Large intestine (tissue), 3 donors: ENCODE measurements around the gene ATP5PO. TPM values are rescaled to one million over a fixed set of nuclear protein-coding genes. Genes with fewer than 3 reads are reported as not detected.
"Not testable (repeated sequence)": the region's sequence is repeated elsewhere in the genome, so short reads cannot be mapped to it uniquely, and the experiment has no call there.

Experiments used
- DNase-seq, 2 donors: peaks; one replicate each; pipeline versions ENCODE4 v3.0.0 to v3.0.0-alpha.2; 2013
- H3K27ac ChIP-seq: one replicate; pipeline ENCODE4 v1.5.1; 2013; ENCODE audit warnings: low read length
- H3K27me3 ChIP-seq: 2 replicates; pipeline ENCODE4 v1.6.1; 2013; ENCODE audit warnings: low read length; ENCODE audit not compliant: control insufficient read depth, insufficient read depth
- H3K36me3 ChIP-seq: 2 replicates; pipeline ENCODE4 v1.6.1; 2013; ENCODE audit warnings: low read length; ENCODE audit not compliant: control insufficient read depth, insufficient read depth
- H3K4me1 ChIP-seq: one replicate; pipeline ENCODE4 v1.6.1; 2013; ENCODE audit warnings: low read length; ENCODE audit not compliant: control insufficient read depth, insufficient read depth
- H3K4me3 ChIP-seq: one replicate; pipeline ENCODE4 v1.5.1; 2013; ENCODE audit warnings: low read length
- H3K9me3 ChIP-seq: one replicate; pipeline ENCODE4 v1.6.1; 2013; ENCODE audit warnings: mild to moderate bottlenecking, low read depth, low read length, moderate library complexity; ENCODE audit not compliant: control insufficient read depth
- WGBS: methylation state at CpG from one replicate; pipeline ENCODE4 v1.1.5; 2013; ENCODE audit warnings: low lambda C conversion rate; ENCODE audit not compliant: insufficient coverage; 5-methylcytosine and 5-hydroxymethylcytosine counted together
- polyA plus RNA-seq: library from polyadenylated mRNA; unstranded; fragments of 120-200 nt; gene quantifications from one replicate; pipeline ENCODE4 v1.2.1, GENCODE V29; 2013

Gene ATP5PO
- polyA plus RNA-seq, 1 donor: 276 TPM

GRCh38 chr21:33863191-33863590, 52.4 kb downstream of the ATP5PO start:
- not testable (repeated sequence) for H3K36me3 ChIP-seq, H3K9me3 ChIP-seq
- no CpG with 5 or more reads among the region's 8 CpGs for WGBS

GRCh38 chr21:33861125-33861524, 54.5 kb downstream of the ATP5PO start:
- WGBS: no CpG with 5 or more reads among the region's 3 CpGs

More at GRCh38 chr21:33863191-33863590, 52.4 kb downstream of the ATP5PO start:
- DNase-seq, H3K4me1 ChIP-seq, H3K27me3 ChIP-seq, H3K27ac ChIP-seq, H3K4me3 ChIP-seq: not testable (repeated sequence)

DNA sequence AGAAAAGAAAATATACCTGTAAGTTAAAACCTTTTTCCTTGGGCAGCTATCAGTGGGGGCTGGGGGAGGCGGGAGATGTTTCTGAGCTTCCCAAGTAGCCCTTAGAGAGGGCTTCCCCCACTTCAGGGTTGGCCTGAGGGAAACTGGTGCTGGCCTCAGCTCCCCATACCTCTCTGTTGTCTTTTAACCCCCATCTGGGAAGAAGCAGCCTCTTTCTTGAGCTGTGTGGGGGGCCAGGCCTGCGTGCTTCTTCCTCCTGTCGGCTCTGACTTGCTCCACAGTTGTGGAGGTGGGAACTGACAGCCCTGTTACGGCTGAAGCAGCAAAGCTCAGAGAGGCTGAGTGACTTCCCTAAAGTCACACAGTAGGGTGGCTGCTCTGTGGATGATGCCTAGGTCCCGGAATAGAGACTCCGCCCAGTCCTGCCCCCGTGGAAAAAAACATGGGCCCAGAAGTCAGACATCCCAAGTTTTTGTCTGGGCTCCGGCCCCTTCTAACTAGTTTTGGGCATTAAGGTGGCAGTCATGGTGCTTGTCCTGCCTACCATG, 55.2 kb downstream of the ATP5PO start:
- DNase-seq: no peak
- H3K4me1 ChIP-seq: no peaks in the 10 kb centered on the region
- no peak overlapping the region for H3K4me3 ChIP-seq
- H3K9me3 ChIP-seq: no peaks in the 10 kb centered on the region
- H3K27me3 ChIP-seq: no peaks in the 10 kb centered on the region
- WGBS: no CpG with 5 or more reads among the region's 8 CpGs
- no peak overlapping the region for H3K27ac ChIP-seq
- H3K36me3 ChIP-seq: no peaks in the 10 kb centered on the region

More at GRCh38 chr21:33861125-33861524, 54.5 kb downstream of the ATP5PO start:
- DNase-seq: no peak
- H3K4me3 ChIP-seq: no peak overlapping the region
- H3K9me3 ChIP-seq: no peaks in the 10 kb centered on the region
- no peak overlapping the region for H3K27ac ChIP-seq
- H3K27me3 ChIP-seq: no peaks in the 10 kb centered on the region
- no peaks in the 10 kb centered on the region for H3K36me3 ChIP-seq
- no peaks in the 10 kb centered on the region for H3K4me1 ChIP-seq

- H3K27ac ChIP-seq: no peak overlapping the region
- H3K9me3 ChIP-seq: no peaks in the 10 kb centered on the region
- no peak for DNase-seq
- no peak overlapping the region for H3K4me3 ChIP-seq
- H3K36me3 ChIP-seq: no peaks in the 10 kb centered on the region
- H3K27me3 ChIP-seq: no peaks in the 10 kb centered on the region
- WGBS: no CpG with 5 or more reads among the region's 18 CpGs
- no peaks in the 10 kb centered on the region for H3K4me1 ChIP-seq
Measured at GRCh38 chr21:33859373-33860102, 56.1 kb downstream of the ATP5PO start.

- Histone ChIP-seq H3K9me3 (no peaks in the 10 kb centered on the region), H3K4me3 (no peak overlapping the region), H3K27me3 (no peaks in the 10 kb centered on the region), H3K4me1 (no peaks in the 10 kb centered on the region), H3K36me3 (no peaks in the 10 kb centered on the region), H3K27ac (no peak overlapping the region)
- WGBS: 70% methylated on average over 3 of the region's 15 CpGs
- DNase-seq: no peak
Measured at GRCh38 chr21:33858667-33859372, 56.8 kb downstream of the ATP5PO start.

GRCh38 chr21:33857846-33858666, 57.5 kb downstream of the ATP5PO start:
- Histone ChIP-seq H3K27me3 (no peaks in the 10 kb centered on the region), H3K4me3 (no peak overlapping the region), H3K36me3 (no peaks in the 10 kb centered on the region), H3K27ac (no peak overlapping the region), H3K9me3 (no peaks in the 10 kb centered on the region), H3K4me1 (no peaks in the 10 kb centered on the region)
- WGBS: 44% methylated on average over 3 of the region's 25 CpGs
- DNase-seq: no peak

DNA sequence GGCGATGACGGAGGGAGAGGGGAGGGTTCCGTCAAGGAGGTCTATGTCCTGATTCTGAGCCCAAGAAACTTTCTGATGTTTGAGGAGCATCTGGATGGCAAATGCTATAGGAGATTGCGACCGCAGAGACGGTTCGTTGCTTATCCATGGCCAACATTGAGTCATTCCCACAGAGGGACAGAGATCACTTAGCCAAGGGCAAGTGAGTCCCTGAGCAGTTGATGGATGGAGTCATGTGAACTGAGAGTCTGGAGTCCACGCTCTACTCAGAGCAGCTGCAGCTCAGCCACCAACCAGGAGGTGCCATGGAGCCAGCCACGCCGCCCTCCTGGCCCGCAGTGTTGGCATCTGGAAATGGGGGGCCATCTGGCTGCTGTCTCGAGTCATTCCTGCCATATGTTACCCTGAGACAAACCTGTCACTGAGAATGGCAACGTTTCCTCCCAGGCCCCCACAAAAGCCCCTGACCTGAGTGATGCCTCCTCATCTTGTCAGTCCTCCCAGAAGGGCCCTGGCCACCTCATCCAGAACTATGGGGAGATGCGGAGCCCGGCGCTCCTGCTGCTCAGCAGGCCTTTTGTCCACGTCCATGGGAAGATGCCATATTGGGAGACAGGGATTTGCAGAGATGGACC, 58.6 kb downstream of the ATP5PO start:
- peak in 1 of 2 donors; percentile 21 for DNase-seq
- no peak overlapping the region for H3K4me3 ChIP-seq
- H3K27ac ChIP-seq: no peak overlapping the region
- 100% methylated on average over 1 of the region's 17 CpGs for WGBS
- no peaks in the 10 kb centered on the region for H3K27me3 ChIP-seq
- H3K36me3 ChIP-seq: no peaks in the 10 kb centered on the region
- H3K4me1 ChIP-seq: no peaks in the 10 kb centered on the region
- no peaks in the 10 kb centered on the region for H3K9me3 ChIP-seq

DNA sequence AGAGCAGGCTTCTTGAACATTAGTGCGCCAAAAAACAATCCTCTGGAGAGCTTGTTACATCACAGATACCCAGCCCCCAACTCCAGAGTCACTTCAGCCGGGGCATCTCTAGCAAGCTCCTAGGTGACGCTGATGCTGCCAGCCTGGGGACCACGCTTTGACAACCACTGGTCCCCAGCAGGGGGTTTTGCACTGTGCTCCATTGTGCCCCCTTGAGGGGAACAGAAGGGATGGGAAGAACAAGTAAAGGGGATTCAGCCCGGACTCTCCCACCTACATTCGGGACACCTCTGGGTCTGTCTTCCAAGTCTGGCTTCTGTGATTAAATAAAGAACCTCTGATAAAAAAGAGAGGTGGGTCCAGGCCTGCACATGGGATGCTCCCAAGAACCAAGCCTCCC, 60.4 kb downstream of the ATP5PO start:
- WGBS: no CpG with 5 or more reads among the region's 6 CpGs
- H3K4me3 ChIP-seq: no peak overlapping the region
- H3K36me3 ChIP-seq: no peaks in the 10 kb centered on the region
- no peaks in the 10 kb centered on the region for H3K27me3 ChIP-seq
- no peak for DNase-seq
- H3K9me3 ChIP-seq: no peaks in the 10 kb centered on the region
- H3K27ac ChIP-seq: no peak overlapping the region
- H3K4me1 ChIP-seq: no peaks in the 10 kb centered on the region

- WGBS: no CpG with 5 or more reads among the region's 5 CpGs
- no peaks in the 10 kb centered on the region for H3K9me3 ChIP-seq
- H3K4me1 ChIP-seq: no peaks in the 10 kb centered on the region
- no peak overlapping the region for H3K4me3 ChIP-seq
- no peak overlapping the region for H3K27ac ChIP-seq
- DNase-seq: no peak
- no peaks in the 10 kb centered on the region for H3K27me3 ChIP-seq
- H3K36me3 ChIP-seq: no peaks in the 10 kb centered on the region
Measured at GRCh38 chr21:33854604-33855003, 61.0 kb downstream of the ATP5PO start.
